Fibroblast of gingiva (primary cell): ENCODE measurements around the gene MAPT.

Experiments
- DNase-seq: peaks from one replicate; pipeline ENCODE4 v3.0.0-alpha.2; 2011; ENCODE audit warnings: low read depth

MAPT gene

GRCh38 chr17:45973099-45973780 lies 78.9 kb downstream of the MAPT start:
- no peak for DNase-seq

- no peak for DNase-seq
Observed at GRCh38 chr17:45973946-45974859, 79.8 kb downstream of the MAPT start.

- no peak for DNase-seq
Observed at GRCh38 chr17:45974916-45975630, 80.7 kb downstream of the MAPT start.

GRCh38 chr17:45975640-45976295 lies 81.4 kb downstream of the MAPT start:
- no peak for DNase-seq

- DNase-seq: no peak
Observed at GRCh38 chr17:45976391-45976754, 82.0 kb downstream of the MAPT start.

GRCh38 chr17:45976755-45977505 lies 82.6 kb downstream of the MAPT start:
- DNase-seq: no peak

GRCh38 chr17:45977506-45977824 lies 83.1 kb downstream of the MAPT start:
- DNase-seq: no peak

GRCh38 chr17:45977976-45978626 lies 83.7 kb downstream of the MAPT start:
- DNase-seq: no peak

- no peak for DNase-seq
Observed at GRCh38 chr17:45979137-45979536, 84.8 kb downstream of the MAPT start.

- DNase-seq: no peak
Observed at GRCh38 chr17:45980855-45981254, 86.5 kb downstream of the MAPT start.

- no peak for DNase-seq
Observed at GRCh38 chr17:45981306-45981705, 87.0 kb downstream of the MAPT start.

GRCh38 chr17:45982791-45983613 lies 88.6 kb downstream of the MAPT start:
- no peak for DNase-seq

GRCh38 chr17:45983614-45984310 lies 89.4 kb downstream of the MAPT start:
- no peak for DNase-seq

GRCh38 chr17:45984368-45984767 lies 90.0 kb downstream of the MAPT start:
- DNase-seq: no peak

GRCh38 chr17:45985447-45985846 lies 91.1 kb downstream of the MAPT start:
- no peak for DNase-seq

GRCh38 chr17:45986056-45986455 lies 91.7 kb downstream of the MAPT start:
- no peak for DNase-seq

- no peak for DNase-seq
Observed at GRCh38 chr17:45987706-45988105, 93.4 kb downstream of the MAPT start.

- no peak for DNase-seq
Observed at GRCh38 chr17:45989759-45990158, 95.4 kb downstream of the MAPT start.

- DNase-seq: no peak
Observed at GRCh38 chr17:45990886-45991285, 96.5 kb downstream of the MAPT start.

- no peak for DNase-seq
Observed at GRCh38 chr17:45991341-45991740, 97.0 kb downstream of the MAPT start.
